Loucy (cell line): Measurements from ENCODE around the gene ANTXR2.
"Not testable (repeated sequence)": the region's sequence is repeated elsewhere in the genome, so short reads cannot be mapped to it uniquely, and the experiment has no call there.

ENCODE experiments used
- H2AFZ ChIP-seq: fragments of 200-600 bp; sonication (generic); 2 replicates; pipeline ENCODE4 v1.6.0; 2016; ENCODE audit warnings: antibody characterized with exemption, mild to moderate bottlenecking, low read length, moderate library complexity
- H3F3A ChIP-seq: fragments of 200-600 bp; 2 replicates; pipeline ENCODE4 v1.6.0; 2016; ENCODE audit warnings: antibody characterized with exemption, low read depth, mild to moderate bottlenecking
- H3K27me3 ChIP-seq: fragments of 200-600 bp; sonication (generic); 2 replicates; pipeline ENCODE4 v1.6.1; 2014; ENCODE audit warnings: low read length, mild to moderate bottlenecking; ENCODE audit not compliant: insufficient read depth, poor library complexity, severe bottlenecking
- H3K36me3 ChIP-seq: fragments of 200-600 bp; sonication (generic); 2 replicates; pipeline ENCODE4 v1.6.1; 2016; ENCODE audit warnings: low read length; ENCODE audit not compliant: insufficient read depth
- H3K4me1 ChIP-seq: fragments of 200-600 bp; sonication (generic); 2 replicates; pipeline ENCODE4 v1.5.1; 2014; ENCODE audit warnings: low read length, mild to moderate bottlenecking; ENCODE audit not compliant: insufficient read depth, poor library complexity, severe bottlenecking
- H3K4me2 ChIP-seq: fragments of 200-600 bp; sonication (generic); 2 replicates; pipeline ENCODE4 v1.6.0; 2014; ENCODE audit warnings: antibody characterized with exemption, low read length, low read depth, mild to moderate bottlenecking; ENCODE audit not compliant: poor library complexity, severe bottlenecking
- H3K4me3 ChIP-seq: fragments of 200-600 bp; sonication (generic); 2 replicates; pipeline ENCODE4 v1.5.1; 2014; ENCODE audit warnings: low read length, mild to moderate bottlenecking, mixed read lengths; ENCODE audit not compliant: poor library complexity, severe bottlenecking
- H3K79me2 ChIP-seq: fragments of 200-600 bp; sonication (generic); 2 replicates; pipeline ENCODE4 v1.6.1; 2014; ENCODE audit warnings: low read length; ENCODE audit not compliant: insufficient read depth
- H3K9ac ChIP-seq: fragments of 200-600 bp; sonication (generic); 2 replicates; pipeline ENCODE4 v1.6.0; 2014; ENCODE audit warnings: mild to moderate bottlenecking, low read depth, low read length, moderate library complexity; ENCODE audit not compliant: poor library complexity, severe bottlenecking
- H3K9me2 ChIP-seq: fragments of 200-600 bp; sonication (generic); replicated peaks from 2 replicates; pipeline ENCODE4 v1.6.1; 2016; ENCODE audit warnings: low read depth, low read length, mixed read lengths
- H3K9me3 ChIP-seq: fragments of 200-600 bp; sonication (generic); 2 replicates; pipeline ENCODE4 v1.6.1; 2014; ENCODE audit warnings: mild to moderate bottlenecking, antibody characterized with exemption, low read length, low read depth; ENCODE audit not compliant: insufficient read depth
- H4K20me1 ChIP-seq: fragments of 200-600 bp; sonication (generic); 2 replicates; pipeline ENCODE4 v1.6.0; 2014; ENCODE audit warnings: antibody characterized with exemption, low read length, mild to moderate bottlenecking; ENCODE audit not compliant: insufficient read depth, poor library complexity, severe bottlenecking
- CTCF ChIP-seq: fragments of 200-600 bp; sonication (generic); conservative IDR thresholded peaks from 2 replicates; pipeline ENCODE4 v1.5.1; 2014; ENCODE audit warnings: mild to moderate bottlenecking, antibody characterized with exemption, low read length
- EZH2phosphoT487 ChIP-seq: fragments of 200-600 bp; IDR thresholded peaks from 2 replicates; pipeline ENCODE4 v1.6.1; 2018; ENCODE audit warnings: antibody characterized with exemption, mild to moderate bottlenecking, moderate library complexity, borderline replicate concordance

ANTXR2 gene

GRCh38 chr4:79898055-79898454 lies 175.0 kb downstream of the ANTXR2 start:
- no peaks in the 10 kb centered on the region for H3K4me1 ChIP-seq
- H3K4me3 ChIP-seq, result no peak overlapping the region
- no peaks in the 10 kb centered on the region for H3K27me3 ChIP-seq
- no peak overlapping the region for H3K9ac ChIP-seq
- H3K4me2 ChIP-seq, result no peak overlapping the region
- H3K9me2 ChIP-seq, result no peaks in the 10 kb centered on the region
- no peaks in the 10 kb centered on the region for H3K79me2 ChIP-seq
- H3K9me3 ChIP-seq, result no peaks in the 10 kb centered on the region
- TF ChIP-seq EZH2phosphoT487, result no peak
- no peak for TF ChIP-seq CTCF
- H4K20me1 ChIP-seq, result no peaks in the 10 kb centered on the region
- no peak overlapping the region for H2AFZ ChIP-seq
- H3F3A ChIP-seq, result no peaks in the 10 kb centered on the region
- no peaks in the 10 kb centered on the region for H3K36me3 ChIP-seq

GRCh38 chr4:79897174-79897573 lies 175.9 kb downstream of the ANTXR2 start:
- no peaks in the 10 kb centered on the region for H3K9me3 ChIP-seq
- no peak overlapping the region for H3K4me3 ChIP-seq
- H3K79me2 ChIP-seq, result no peaks in the 10 kb centered on the region
- H3K4me1 ChIP-seq, result no peaks in the 10 kb centered on the region
- H3K36me3 ChIP-seq, result no peaks in the 10 kb centered on the region
- no peak overlapping the region for H3K4me2 ChIP-seq
- no peaks in the 10 kb centered on the region for H3K9me2 ChIP-seq
- H3K9ac ChIP-seq, result no peak overlapping the region
- TF ChIP-seq CTCF (no peak), EZH2phosphoT487 (no peak)
- no peaks in the 10 kb centered on the region for H4K20me1 ChIP-seq
- H2AFZ ChIP-seq, result no peak overlapping the region
- no peaks in the 10 kb centered on the region for H3K27me3 ChIP-seq
- H3F3A ChIP-seq, result no peaks in the 10 kb centered on the region

GRCh38 chr4:79893456-79893855 lies 179.6 kb downstream of the ANTXR2 start:
- Histone ChIP-seq H3K4me1 (no peaks in the 10 kb centered on the region), H4K20me1 (no peaks in the 10 kb centered on the region), H3F3A (no peaks in the 10 kb centered on the region), H3K79me2 (no peaks in the 10 kb centered on the region), H3K9me2 (no peaks in the 10 kb centered on the region), H2AFZ (no peak overlapping the region), H3K9ac (no peak overlapping the region), H3K36me3 (no peaks in the 10 kb centered on the region), H3K9me3 (no peaks in the 10 kb centered on the region), H3K27me3 (no peaks in the 10 kb centered on the region), H3K4me2 (no peak overlapping the region), H3K4me3 (no peak overlapping the region)
- TF ChIP-seq CTCF, result no peak

- not testable (repeated sequence) for H2AFZ ChIP-seq, H3K9me3 ChIP-seq, H4K20me1 ChIP-seq, H3K9me2 ChIP-seq, H3K27me3 ChIP-seq, H3K36me3 ChIP-seq, H3K9ac ChIP-seq, H3K4me2 ChIP-seq, H3F3A ChIP-seq, H3K79me2 ChIP-seq, H3K4me3 ChIP-seq
- H3K4me1 ChIP-seq, result peaks cover 17% of the 10 kb centered on the region
These were observed 184.0 kb downstream of the ANTXR2 start for GRCh38 chr4:79889026-79889425.
